Keratinocyte (primary cell): ENCODE results near the gene ROR1.

ENCODE experiments used
- EZH2 ChIP-seq: IDR thresholded peaks from one replicate; pipeline ENCODE4 v1.6.1; 2012; ENCODE audit warnings: inconsistent platforms, mild to moderate bottlenecking, low read length, moderate library complexity
- TF ChIP-seq, protein P1 (sequence below), 3 experiments: IDR thresholded peaks in 1 of 3; conservative IDR thresholded peaks in 1 of 3; optimal IDR thresholded peaks in 1 of 3; 2 replicates in 2 of 3; 3 replicates in 1 of 3; pipeline versions ENCODE3 to v1.5.1; 2011; ENCODE audit warnings: low read length in 3 of 3, mild to moderate bottlenecking in 3 of 3, moderate library complexity in 2 of 3, control low read depth in 1 of 3, inconsistent platforms in 1 of 3; ENCODE audit not compliant: insufficient read depth in 2 of 3; ENCODE audit errors: extremely low read depth in 1 of 3

DNA sequence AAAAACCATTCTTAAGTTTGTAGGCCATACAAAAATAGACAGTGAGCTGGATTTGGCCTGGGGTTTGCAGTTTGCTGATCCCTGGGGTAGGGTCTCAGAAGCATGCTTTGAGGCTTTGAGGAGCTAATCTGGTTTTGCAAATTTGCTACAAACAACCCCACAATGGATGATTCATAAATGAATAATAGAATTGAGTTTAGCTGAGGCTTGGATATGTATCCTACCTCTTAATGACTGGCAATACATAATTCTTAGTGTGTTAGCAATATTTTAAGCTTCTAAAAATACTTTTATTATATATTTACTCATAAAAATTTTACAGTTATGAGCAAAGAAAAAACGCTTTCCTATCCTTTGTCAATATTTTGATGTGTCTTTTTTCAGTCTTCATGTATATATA, 50.6 kb downstream of the ROR1 start:
- TF ChIP-seq, protein P1, sequence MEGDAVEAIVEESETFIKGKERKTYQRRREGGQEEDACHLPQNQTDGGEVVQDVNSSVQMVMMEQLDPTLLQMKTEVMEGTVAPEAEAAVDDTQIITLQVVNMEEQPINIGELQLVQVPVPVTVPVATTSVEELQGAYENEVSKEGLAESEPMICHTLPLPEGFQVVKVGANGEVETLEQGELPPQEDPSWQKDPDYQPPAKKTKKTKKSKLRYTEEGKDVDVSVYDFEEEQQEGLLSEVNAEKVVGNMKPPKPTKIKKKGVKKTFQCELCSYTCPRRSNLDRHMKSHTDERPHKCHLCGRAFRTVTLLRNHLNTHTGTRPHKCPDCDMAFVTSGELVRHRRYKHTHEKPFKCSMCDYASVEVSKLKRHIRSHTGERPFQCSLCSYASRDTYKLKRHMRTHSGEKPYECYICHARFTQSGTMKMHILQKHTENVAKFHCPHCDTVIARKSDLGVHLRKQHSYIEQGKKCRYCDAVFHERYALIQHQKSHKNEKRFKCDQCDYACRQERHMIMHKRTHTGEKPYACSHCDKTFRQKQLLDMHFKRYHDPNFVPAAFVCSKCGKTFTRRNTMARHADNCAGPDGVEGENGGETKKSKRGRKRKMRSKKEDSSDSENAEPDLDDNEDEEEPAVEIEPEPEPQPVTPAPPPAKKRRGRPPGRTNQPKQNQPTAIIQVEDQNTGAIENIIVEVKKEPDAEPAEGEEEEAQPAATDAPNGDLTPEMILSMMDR (optimal IDR thresholded peaks at IDR 0.05 in 1 of 3, IDR thresholded peaks at IDR 0.05 in 1 of 3, conservative IDR thresholded peaks at IDR 0.05 in 1 of 3; ENCODE audit: extremely low read depth in 1 of 3, insufficient read depth in 2 of 3, low read length in 3 of 3): no peak
- no peak for TF ChIP-seq EZH2
